ENCODE results near the gene PANK4.

Gene PANK4

GRCh38 chr1:2528016-2528415 lies 1.6 kb upstream of the PANK4 start:
- no peak for DNase-seq

GRCh38 chr1:2527556-2527860 lies 1.1 kb upstream of the PANK4 start:
- DNase-seq: no peak

- peak; percentile 52 to 61 for DNase-seq
Observed at GRCh38 chr1:2526824-2527555, 594 bp upstream of the PANK4 start.

GRCh38 chr1:2525572-2525919 lies 850 bp downstream of the PANK4 start:
- DNase-seq: no peak

- DNase-seq: no peak
Observed at GRCh38 chr1:2523891-2524609, 2.3 kb downstream of the PANK4 start.

GRCh38 chr1:2523191-2523890 lies 3.1 kb downstream of the PANK4 start:
- no peak for DNase-seq

- no peak for DNase-seq
Observed at GRCh38 chr1:2522230-2522629, 4.2 kb downstream of the PANK4 start.

- DNase-seq: no peak
Observed at GRCh38 chr1:2520806-2521205, 5.6 kb downstream of the PANK4 start.

GRCh38 chr1:2520206-2520605 lies 6.2 kb downstream of the PANK4 start:
- DNase-seq: no peak

- DNase-seq: no peak
Observed at GRCh38 chr1:2519729-2520128, 6.7 kb downstream of the PANK4 start.

- DNase-seq: no peak
Observed at GRCh38 chr1:2519029-2519685, 7.2 kb downstream of the PANK4 start.

- DNase-seq: no peak
Observed at GRCh38 chr1:2518528-2518927, 7.9 kb downstream of the PANK4 start.

- no peak for DNase-seq
Observed at GRCh38 chr1:2517966-2518365, 8.4 kb downstream of the PANK4 start.

GRCh38 chr1:2516946-2517345 lies 9.4 kb downstream of the PANK4 start:
- no peak for DNase-seq

- DNase-seq: no peak
Observed at GRCh38 chr1:2516124-2516523, 10.3 kb downstream of the PANK4 start.

- DNase-seq: no peak
Observed at GRCh38 chr1:2515763-2516080, 10.7 kb downstream of the PANK4 start.

- DNase-seq: no peak
Observed at GRCh38 chr1:2514863-2515762, 11.3 kb downstream of the PANK4 start.

GRCh38 chr1:2513939-2514652 lies 12.3 kb downstream of the PANK4 start:
- no peak for DNase-seq

GRCh38 chr1:2512862-2513421 lies 13.5 kb downstream of the PANK4 start:
- DNase-seq: no peak

GRCh38 chr1:2510366-2511155 lies 15.8 kb downstream of the PANK4 start:
- DNase-seq: no peak

- no peak for DNase-seq
Observed at GRCh38 chr1:2509589-2509988, 16.8 kb downstream of the PANK4 start.

Data from stimulated activated CD4-positive, alpha-beta T cell treated with anti-CD3 and anti-CD28 coated beads, Interleukin-2, amount 100 ng/mL, for 48 hours (primary cell).